Measurements from ENCODE around the gene L1TD1.
A peak's percentile ranks its signal among the peaks of the same experiment; 100 is the strongest.
"Not testable (repeated sequence)": the region's sequence is repeated elsewhere in the genome, so short reads cannot be mapped to it uniquely, and the experiment has no call there.

The L1TD1 gene

GRCh38 chr1:62198781-62199125, 4.1 kb downstream of the L1TD1 start:
- peak; percentile 45 for DNase-seq

GRCh38 chr1:62207187-62207586, 12.5 kb downstream of the L1TD1 start:
- no peak for DNase-seq

- DNase-seq: no peak
Observed at GRCh38 chr1:62208087-62208486, 13.4 kb downstream of the L1TD1 start.

GRCh38 chr1:62208970-62209369, 14.3 kb downstream of the L1TD1 start:
- no peak for DNase-seq

GRCh38 chr1:62209931-62210595, 15.4 kb downstream of the L1TD1 start:
- peak; percentile 43 for DNase-seq

GRCh38 chr1:62210960-62211359, 16.3 kb downstream of the L1TD1 start:
- no peak for DNase-seq

- DNase-seq: no peak
Observed at GRCh38 chr1:62212411-62212810, 17.8 kb downstream of the L1TD1 start.

- no peak for DNase-seq
Observed at GRCh38 chr1:62213075-62213914, 18.6 kb downstream of the L1TD1 start.

GRCh38 chr1:62218604-62219003, 24.0 kb downstream of the L1TD1 start:
- no peak for DNase-seq

- DNase-seq: not testable (repeated sequence)
Observed at GRCh38 chr1:62220456-62220855, 25.8 kb downstream of the L1TD1 start.

- DNase-seq: no peak
Observed at GRCh38 chr1:62221171-62221570, 26.5 kb downstream of the L1TD1 start.

GRCh38 chr1:62222321-62222720, 27.7 kb downstream of the L1TD1 start:
- no peak for DNase-seq

- no peak for DNase-seq
Observed at GRCh38 chr1:62224182-62224581, 29.5 kb downstream of the L1TD1 start.

- DNase-seq: no peak
Observed at GRCh38 chr1:62227496-62227895, 32.8 kb downstream of the L1TD1 start.

GRCh38 chr1:62228136-62228882, 33.7 kb downstream of the L1TD1 start:
- DNase-seq: no peak

- DNase-seq: no peak
Observed at GRCh38 chr1:62228883-62229187, 34.2 kb downstream of the L1TD1 start.

- no peak for DNase-seq
Observed at GRCh38 chr1:62229468-62229867, 34.8 kb downstream of the L1TD1 start.

- peak; percentile 8 for DNase-seq
Observed at GRCh38 chr1:62229932-62230331, 35.3 kb downstream of the L1TD1 start.

GRCh38 chr1:62230718-62231117, 36.1 kb downstream of the L1TD1 start:
- DNase-seq: peak; percentile 97

GRCh38 chr1:62232871-62233278, 38.2 kb downstream of the L1TD1 start:
- DNase-seq: no peak

- no peak for DNase-seq
Observed at GRCh38 chr1:62233926-62234450, 39.3 kb downstream of the L1TD1 start.

- DNase-seq: peak; percentile 59
Observed at GRCh38 chr1:62234688-62235087, 40.0 kb downstream of the L1TD1 start.

GRCh38 chr1:62235576-62235975, 40.9 kb downstream of the L1TD1 start:
- DNase-seq: peak; percentile 38

- DNase-seq: peak; percentile 45
Observed at GRCh38 chr1:62237361-62237760, 42.7 kb downstream of the L1TD1 start.

Measured in EL (cell line).